HepG2 (cell line): Measurements from ENCODE around the gene PAX7. TPM values are rescaled to one million over a fixed set of nuclear protein-coding genes. Genes with fewer than 3 reads are reported as not detected.

Experiments used
- ATAC-seq: fragments of 200-7000 bp; cut with Tn5 transposase; 3 replicates; pipeline ENCODE4 v1.9.1; 2020; ENCODE audit warnings: mild to moderate bottlenecking, moderate library complexity
- BruUV-seq: library from RNA; stranded (reverse); fragments of 400-500 nt; replicated peaks from 2 replicates; lab custom pipeline; 2021; lab: Mats Ljungman, UMichigan
- CTCF ChIA-PET: fragments of 300-600 bp; formaldehyde crosslinking; extraction: SDS; loops from one replicate; lab custom pipeline; 2021; ENCODE audit warnings: low total read pairs, inconsistent platforms, low intra/inter-chr PET ratio; lab: Yijun Ruan, JAX
- POLR2A ChIA-PET: fragments of 350-600 bp; sonication (Branson Sonifier 250); formaldehyde crosslinking; loops from one replicate; lab custom pipeline; 2020; ENCODE audit warnings: antibody characterized with exemption, inconsistent platforms; lab: Yijun Ruan, JAX
- DNase-seq: peaks from one replicate; pipeline ENCODE4 v3.0.0-alpha.2; 2015; ENCODE audit warnings: low spot score
- FAIRE-seq: peaks from 3 replicates; lab custom pipeline; 2011; peaks lifted over from hg19 to GRCh38; lab: Jason Lieb, UNC
- H2AFZ ChIP-seq: one replicate; pipeline ENCODE4 v1.6.1; 2011; ENCODE audit warnings: low read length, inconsistent platforms
- H3K27ac ChIP-seq: fragments of 300-600 bp; 3 replicates; pipeline ENCODE4 v1.8.0; 2011; ENCODE audit warnings: mixed run types, mild to moderate bottlenecking, mixed read lengths, low read length, inconsistent platforms; ENCODE audit not compliant: insufficient read depth; ENCODE audit errors: extremely low read length
- H3K27me3 ChIP-seq, 2 experiments: fragments of 200-600 bp in 1 of 2; 2 replicates in 1 of 2; 3 replicates in 1 of 2; pipeline versions ENCODE4 v1.6.0 to v1.8.0; 2011; ENCODE audit warnings: low read length in 2 of 2, mild to moderate bottlenecking in 2 of 2, moderate library complexity in 2 of 2, inconsistent platforms in 1 of 2; ENCODE audit not compliant: insufficient read depth in 2 of 2, control insufficient read depth in 1 of 2
- H3K36me3 ChIP-seq, 2 experiments: fragments of 200-600 bp in 1 of 2; replicated peaks in 1 of 2; 2 replicates in 1 of 2; 3 replicates in 1 of 2; pipeline versions ENCODE4 v1.5.1 to v1.8.0; 2011; ENCODE audit warnings: low read length in 2 of 2, inconsistent platforms in 1 of 2; ENCODE audit not compliant: insufficient read depth in 2 of 2, control insufficient read depth in 1 of 2
- H3K4me1 ChIP-seq: 2 replicates; pipeline ENCODE4 v1.5.1; 2012; ENCODE audit warnings: low read length, inconsistent platforms; ENCODE audit not compliant: insufficient read depth
- H3K4me2 ChIP-seq: 2 replicates; pipeline ENCODE4 v1.6.0; 2011; ENCODE audit warnings: low read depth, low read length, inconsistent platforms
- H3K4me3 ChIP-seq, 3 experiments: fragments of 200-600 bp in 1 of 3; sonication (generic), shearing (Covaris generic) in 1 of 3; replicated peaks in 1 of 3; 2 replicates each; pipeline ENCODE4 v1.5.1; 2011 to 2016; ENCODE audit warnings: low read length in 3 of 3, inconsistent platforms in 2 of 3, low read depth in 2 of 3, mild to moderate bottlenecking in 2 of 3, control low read depth in 1 of 3, mixed read lengths in 1 of 3; ENCODE audit not compliant: insufficient read depth in 1 of 3
- H3K79me2 ChIP-seq: one replicate; pipeline ENCODE4 v1.6.1; 2011; ENCODE audit warnings: low read length, inconsistent platforms; ENCODE audit not compliant: insufficient read depth
- H3K9ac ChIP-seq: 2 replicates; pipeline ENCODE4 v1.6.0; 2011; ENCODE audit warnings: mild to moderate bottlenecking, low read depth, low read length, inconsistent platforms; ENCODE audit not compliant: insufficient read depth
- H3K9me3 ChIP-seq: 2 replicates; pipeline ENCODE4 v1.5.1; 2012; ENCODE audit warnings: mild to moderate bottlenecking, low read length
- H4K20me1 ChIP-seq: 2 replicates; pipeline ENCODE4 v1.6.0; 2011; ENCODE audit warnings: inconsistent platforms, mild to moderate bottlenecking, low read length, moderate library complexity; ENCODE audit not compliant: insufficient read depth
- BCL3 ChIP-seq: sonication (generic); formaldehyde crosslinking; IDR thresholded peaks from 2 replicates; pipeline ENCODE4 v1.5.1; 2020; ENCODE audit warnings: mild to moderate bottlenecking, missing genetic modification reagents, moderate library complexity
- CBFB ChIP-seq: sonication (generic); formaldehyde crosslinking; IDR thresholded peaks from 2 replicates; pipeline ENCODE4 v1.4.0; 2020; ENCODE audit warnings: missing genetic modification reagents
- CEBPG ChIP-seq: IDR thresholded peaks from 2 replicates; pipeline ENCODE4 v1.6.1; 2016
- FOXO4 ChIP-seq: sonication (generic); formaldehyde crosslinking; conservative IDR thresholded peaks from 2 replicates; pipeline ENCODE4 v1.8.1; 2023; ENCODE audit warnings: missing genetic modification reagents
- HOXA3 ChIP-seq: sonication (generic); formaldehyde crosslinking; IDR thresholded peaks from 2 replicates; pipeline ENCODE4 v1.5.0; 2020; ENCODE audit warnings: missing genetic modification reagents
- KLF9 ChIP-seq: IDR thresholded peaks from 2 replicates; pipeline ENCODE4 v1.6.1; 2016; ENCODE audit warnings: low read depth
- PCBP2 ChIP-seq: fragments of 200-400 bp; formaldehyde crosslinking; optimal IDR thresholded peaks from 2 replicates; pipeline ENCODE3; 2018; ENCODE audit warnings: low read length, low read depth; ENCODE audit not compliant: poor library complexity, severe bottlenecking
- TARDBP ChIP-seq: sonication (generic); formaldehyde crosslinking; IDR thresholded peaks from 2 replicates; pipeline ENCODE4 v1.8.0; 2022; ENCODE audit warnings: mild to moderate bottlenecking, missing genetic modification reagents
- ZFX ChIP-seq: sonication (generic); formaldehyde crosslinking; IDR thresholded peaks from 2 replicates; pipeline ENCODE4 v1.4.0; 2020; ENCODE audit warnings: mild to moderate bottlenecking, low read depth, missing genetic modification reagents, moderate library complexity
- ZNF589 ChIP-seq: sonication (generic); formaldehyde crosslinking; conservative IDR thresholded peaks from 2 replicates; pipeline ENCODE4 v1.8.0; 2022; ENCODE audit warnings: mild to moderate bottlenecking, moderate library complexity, missing genetic modification reagents
- ZNF629 ChIP-seq: sonication (generic); formaldehyde crosslinking; conservative IDR thresholded peaks from 2 replicates; pipeline ENCODE4 v1.5.0; 2020; ENCODE audit warnings: missing genetic modification reagents
- ZNF710 ChIP-seq: sonication (generic); formaldehyde crosslinking; IDR thresholded peaks from 2 replicates; pipeline ENCODE4 v1.5.0; 2020; ENCODE audit warnings: mild to moderate bottlenecking, missing genetic modification reagents, borderline replicate concordance
- WGBS: methylation state at CpG from one replicate; pipeline ENCODE4 v1.1.6; 2017; ENCODE audit warnings: low lambda C conversion rate; 5-methylcytosine and 5-hydroxymethylcytosine counted together
- in situ Hi-C: cut with HindIII; loops from 2 replicates; pipeline ENCODE4 v1.10.0; 2017; ENCODE audit warnings: low pct_unique_long_range_greater_than_20kb; ENCODE audit not compliant: extremely low pct_ligation_motif_present
- intact Hi-C: fragments of 100-400 bp; cut with micrococcal nuclease; formaldehyde crosslinking; loops from one replicate; pipeline ENCODE4 v1.10.0; 2022; ENCODE audit not compliant: unreplicated experiment
- polyA plus RNA-seq, 8 experiments: library from polyadenylated mRNA; depleted of rRNA in 3 of 8; stranded (reverse) in 7 of 8; unstranded in 1 of 8; fragments of >200 nt; fragmentation: Illumina TruSeq in 4 of 8; extraction: Trizol in 4 of 8; gene quantifications; 2 replicates each; pipeline versions ENCODE4 v1.2.1 to v1.2.3, GENCODE V29; 2011 to 2016; ENCODE audit warnings: low read depth in 4 of 8, missing spikeins in 1 of 8, mixed read lengths in 1 of 8; ENCODE audit not compliant: insufficient read depth in 1 of 8
- total RNA-seq, 5 experiments: library from RNA; depleted of rRNA; stranded (reverse); fragments of >200 nt; fragmentation: Illumina TruSeq; extraction: Trizol; gene quantifications; 2 replicates each; pipeline ENCODE4 v1.2.3, GENCODE V29; 2016; ENCODE audit warnings: low read depth in 1 of 5
- TF ChIP-seq, protein P1 (sequence below): sonication (generic); formaldehyde crosslinking; IDR thresholded peaks from 2 replicates; pipeline ENCODE4 v1.5.0; 2020; ENCODE audit warnings: mild to moderate bottlenecking, missing genetic modification reagents

PAX7 gene
- total and polyA plus RNA-seq, 2 of the 13 experiments (the other 11 are each of a cell fraction or from before 2014, with no cell fraction given), result not detected

DNA sequence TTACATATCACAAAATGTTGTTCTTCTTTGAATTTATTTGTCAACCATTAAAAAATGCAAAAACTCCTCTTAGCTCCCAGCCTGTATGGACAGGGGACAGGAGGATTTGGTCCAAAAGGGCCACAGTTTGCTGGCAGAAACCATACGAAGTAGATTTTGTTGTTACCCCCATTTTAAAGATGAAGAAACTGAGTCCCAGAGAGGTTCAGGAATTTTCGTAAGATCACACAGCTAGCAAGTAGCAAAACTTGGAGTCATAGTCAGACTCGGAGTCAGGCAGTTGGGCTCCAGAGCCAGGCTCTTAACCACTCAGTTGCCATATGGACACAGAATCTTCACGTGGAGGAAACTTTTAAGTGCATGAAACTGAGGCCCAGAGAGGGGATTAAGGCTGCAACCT, 137.4 kb downstream of the PAX7 start:
- H3K27ac ChIP-seq, result no peak overlapping the region
- H3K36me3 ChIP-seq, result no peaks in the 10 kb centered on the region
- no peak overlapping the region for H3K9ac ChIP-seq
- BruUV-seq, result no TSS peak
- H3K79me2 ChIP-seq, result no peaks in the 10 kb centered on the region
- intact Hi-C loops, result no loop called here
- FAIRE-seq (no peak), ATAC-seq (no peak), DNase-seq (no peak)
- no peak overlapping the region for H2AFZ ChIP-seq
- no peaks in the 10 kb centered on the region for H3K9me3 ChIP-seq
- no peak overlapping the region for H3K4me2 ChIP-seq
- H3K27me3 ChIP-seq, result peaks cover 6 to 48% of the 10 kb centered on the region in 2 experiments; a peak in 3 of 5 replicates
- ChIA-PET CTCF (no interaction called here), POLR2A (no interaction called here)
- 2% methylated on average over 4 of the region's 4 CpGs for WGBS
- H3K4me3 ChIP-seq, result no peak overlapping the region
- no peaks in the 10 kb centered on the region for H4K20me1 ChIP-seq
- TF ChIP-seq ZNF589, result no peak
- TF ChIP-seq KLF9, result no peak
- peak; percentile 27 for TF ChIP-seq ZNF629 (CRISPR knock-in tag)
- TF ChIP-seq, protein P1, sequence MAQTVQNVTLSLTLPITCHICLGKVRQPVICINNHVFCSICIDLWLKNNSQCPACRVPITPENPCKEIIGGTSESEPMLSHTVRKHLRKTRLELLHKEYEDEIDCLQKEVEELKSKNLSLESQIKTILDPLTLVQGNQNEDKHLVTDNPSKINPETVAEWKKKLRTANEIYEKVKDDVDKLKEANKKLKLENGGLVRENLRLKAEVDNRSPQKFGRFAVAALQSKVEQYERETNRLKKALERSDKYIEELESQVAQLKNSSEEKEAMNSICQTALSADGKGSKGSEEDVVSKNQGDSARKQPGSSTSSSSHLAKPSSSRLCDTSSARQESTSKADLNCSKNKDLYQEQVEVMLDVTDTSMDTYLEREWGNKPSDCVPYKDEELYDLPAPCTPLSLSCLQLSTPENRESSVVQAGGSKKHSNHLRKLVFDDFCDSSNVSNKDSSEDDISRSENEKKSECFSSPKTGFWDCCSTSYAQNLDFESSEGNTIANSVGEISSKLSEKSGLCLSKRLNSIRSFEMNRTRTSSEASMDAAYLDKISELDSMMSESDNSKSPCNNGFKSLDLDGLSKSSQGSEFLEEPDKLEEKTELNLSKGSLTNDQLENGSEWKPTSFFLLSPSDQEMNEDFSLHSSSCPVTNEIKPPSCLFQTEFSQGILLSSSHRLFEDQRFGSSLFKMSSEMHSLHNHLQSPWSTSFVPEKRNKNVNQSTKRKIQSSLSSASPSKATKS (CRISPR knock-in tag), result no peak
- TF ChIP-seq TARDBP (CRISPR knock-in tag), result no peak
- no peaks in the 10 kb centered on the region for H3K4me1 ChIP-seq
- in situ Hi-C loops, result no loop called here

- ChIA-PET POLR2A (no interaction called here), CTCF (no interaction called here)
- H3K4me1 ChIP-seq, result no peaks in the 10 kb centered on the region
- H3K4me3 ChIP-seq, result no peak overlapping the region
- in situ Hi-C loops, result no loop called here
- BruUV-seq, result no TSS peak
- DNase-seq (no peak), ATAC-seq (no peak), FAIRE-seq (no peak)
- no peaks in the 10 kb centered on the region for H3K9me3 ChIP-seq
- no peak overlapping the region for H3K9ac ChIP-seq
- peaks cover 6 to 42% of the 10 kb centered on the region in 2 experiments; a peak in 3 of 5 replicates for H3K27me3 ChIP-seq
- no peaks in the 10 kb centered on the region for H3K36me3 ChIP-seq
- no peak overlapping the region for H3K4me2 ChIP-seq
- no peak overlapping the region for H3K27ac ChIP-seq
- no peaks in the 10 kb centered on the region for H3K79me2 ChIP-seq
- intact Hi-C loops, result no loop called here
- no peak overlapping the region for H2AFZ ChIP-seq
- H4K20me1 ChIP-seq, result no peaks in the 10 kb centered on the region
- 26% methylated on average over 7 of the region's 7 CpGs for WGBS
- TF ChIP-seq CEBPG (CRISPR knock-in tag) (no peak), ZFX (CRISPR knock-in tag) (no peak), HOXA3 (no peak), FOXO4 (no peak), BCL3 (CRISPR knock-in tag) (no peak), CBFB (CRISPR knock-in tag) (no peak), ZNF710 (CRISPR knock-in tag) (no peak), PCBP2 (no peak)
These were observed 138.5 kb downstream of the PAX7 start for GRCh38 chr1:18769140-18769539.
